SH-SY5Y (cell line): ENCODE measurements around the gene DLG5.

Source experiments
- GATA2 ChIP-seq: IDR thresholded peaks from 2 replicates; pipeline ENCODE4 v1.6.1; 2011; ENCODE audit warnings: mild to moderate bottlenecking, low read depth, low read length
- GATA3 ChIP-seq: IDR thresholded peaks from 2 replicates; pipeline ENCODE4 v1.6.1; 2011; ENCODE audit warnings: low read depth, mild to moderate bottlenecking, low read length, moderate library complexity

Gene DLG5, protein sequence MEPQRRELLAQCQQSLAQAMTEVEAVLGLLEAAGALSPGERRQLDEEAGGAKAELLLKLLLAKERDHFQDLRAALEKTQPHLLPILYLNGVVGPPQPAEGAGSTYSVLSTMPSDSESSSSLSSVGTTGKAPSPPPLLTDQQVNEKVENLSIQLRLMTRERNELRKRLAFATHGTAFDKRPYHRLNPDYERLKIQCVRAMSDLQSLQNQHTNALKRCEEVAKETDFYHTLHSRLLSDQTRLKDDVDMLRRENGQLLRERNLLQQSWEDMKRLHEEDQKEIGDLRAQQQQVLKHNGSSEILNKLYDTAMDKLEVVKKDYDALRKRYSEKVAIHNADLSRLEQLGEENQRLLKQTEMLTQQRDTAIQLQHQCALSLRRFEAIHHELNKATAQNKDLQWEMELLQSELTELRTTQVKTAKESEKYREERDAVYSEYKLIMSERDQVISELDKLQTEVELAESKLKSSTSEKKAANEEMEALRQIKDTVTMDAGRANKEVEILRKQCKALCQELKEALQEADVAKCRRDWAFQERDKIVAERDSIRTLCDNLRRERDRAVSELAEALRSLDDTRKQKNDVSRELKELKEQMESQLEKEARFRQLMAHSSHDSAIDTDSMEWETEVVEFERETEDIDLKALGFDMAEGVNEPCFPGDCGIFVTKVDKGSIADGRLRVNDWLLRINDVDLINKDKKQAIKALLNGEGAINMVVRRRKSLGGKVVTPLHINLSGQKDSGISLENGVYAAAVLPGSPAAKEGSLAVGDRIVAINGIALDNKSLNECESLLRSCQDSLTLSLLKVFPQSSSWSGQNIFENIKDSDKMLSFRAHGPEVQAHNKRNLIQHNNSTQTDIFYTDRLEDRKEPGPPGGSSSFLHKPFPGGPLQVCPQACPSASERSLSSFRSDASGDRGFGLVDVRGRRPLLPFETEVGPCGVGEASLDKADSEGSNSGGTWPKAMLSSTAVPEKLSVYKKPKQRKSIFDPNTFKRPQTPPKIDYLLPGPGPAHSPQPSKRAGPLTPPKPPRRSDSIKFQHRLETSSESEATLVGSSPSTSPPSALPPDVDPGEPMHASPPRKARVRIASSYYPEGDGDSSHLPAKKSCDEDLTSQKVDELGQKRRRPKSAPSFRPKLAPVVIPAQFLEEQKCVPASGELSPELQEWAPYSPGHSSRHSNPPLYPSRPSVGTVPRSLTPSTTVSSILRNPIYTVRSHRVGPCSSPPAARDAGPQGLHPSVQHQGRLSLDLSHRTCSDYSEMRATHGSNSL (N-terminal part only)

DNA sequence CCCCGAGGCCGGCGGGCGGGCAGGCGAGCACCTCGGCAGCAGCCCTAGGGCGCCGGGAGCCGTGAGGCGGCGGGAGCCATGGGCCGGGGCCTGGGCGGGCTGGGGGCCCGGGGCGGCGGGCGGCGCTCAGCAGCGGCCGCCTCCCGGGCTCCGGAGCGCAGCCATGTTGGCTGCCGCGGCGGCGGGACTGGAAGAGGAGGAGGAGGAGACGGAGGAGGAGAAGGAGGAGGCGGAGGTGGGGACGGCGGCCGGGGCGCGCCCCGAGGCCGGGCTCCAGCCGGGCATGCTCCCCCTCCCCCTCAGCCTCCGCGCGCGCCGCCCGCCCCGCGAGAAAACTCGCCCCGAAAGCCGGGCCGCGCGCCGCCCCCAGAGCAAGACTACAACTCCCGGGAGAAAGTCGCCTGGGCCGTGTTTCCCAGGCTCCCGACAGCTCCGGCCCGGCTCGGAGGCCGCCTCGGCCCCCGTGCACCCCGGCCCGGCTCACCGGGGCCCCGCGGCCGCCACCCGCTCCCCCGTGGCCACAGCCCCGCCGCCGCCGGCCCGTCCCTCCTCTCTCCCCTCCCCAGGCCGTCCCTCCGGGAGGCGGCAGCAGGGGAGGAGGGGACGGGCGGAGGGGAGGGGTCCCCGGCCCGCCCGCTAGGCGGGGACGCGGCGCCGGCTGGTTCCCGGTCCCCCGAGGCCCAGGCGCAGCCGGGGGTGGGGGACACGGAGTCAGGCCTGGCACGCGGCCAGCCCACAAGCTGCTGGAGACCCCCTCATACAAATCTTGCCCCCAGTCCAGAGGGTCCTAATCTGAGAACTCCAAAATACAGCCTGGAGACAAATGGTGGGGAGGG is at the start of gene DLG5:
Gene DLG5 (minus strand): TSS at position 190 of the 836 bp plus-strand sequence. CDS start 235 bp downstream, outside the sequence.
- TF ChIP-seq GATA3 (no peak), GATA2 (no peak)

DNA sequence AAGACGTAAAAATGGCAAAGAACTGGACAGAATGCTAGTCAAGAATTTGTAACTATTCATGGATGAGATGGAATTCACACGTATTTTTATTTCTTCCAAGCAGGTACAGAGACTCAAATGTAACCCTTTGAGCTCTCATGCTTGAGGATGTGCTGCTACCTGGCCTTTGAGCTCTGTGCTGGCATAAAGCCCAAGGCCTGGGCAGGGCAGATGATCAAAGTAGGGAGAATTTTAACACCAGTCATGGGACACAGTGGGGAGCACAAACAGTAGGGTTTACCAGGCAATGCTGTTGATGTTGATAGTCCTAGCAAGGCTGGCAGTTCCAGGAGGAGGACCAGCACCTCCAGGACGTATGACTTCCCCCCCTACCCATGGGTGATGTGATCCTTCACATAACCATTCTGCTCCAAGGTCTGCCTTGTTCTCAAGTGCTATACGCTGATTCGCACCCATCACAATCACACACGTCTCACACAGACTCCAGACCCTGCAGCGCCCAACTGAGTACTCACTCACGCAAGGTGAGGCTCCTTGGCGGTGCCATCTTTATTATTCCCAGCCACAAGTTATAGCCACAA is 48.6 kb upstream of the DLG5 start:
- TF ChIP-seq GATA3 (no peak), GATA2 (no peak)

DNA sequence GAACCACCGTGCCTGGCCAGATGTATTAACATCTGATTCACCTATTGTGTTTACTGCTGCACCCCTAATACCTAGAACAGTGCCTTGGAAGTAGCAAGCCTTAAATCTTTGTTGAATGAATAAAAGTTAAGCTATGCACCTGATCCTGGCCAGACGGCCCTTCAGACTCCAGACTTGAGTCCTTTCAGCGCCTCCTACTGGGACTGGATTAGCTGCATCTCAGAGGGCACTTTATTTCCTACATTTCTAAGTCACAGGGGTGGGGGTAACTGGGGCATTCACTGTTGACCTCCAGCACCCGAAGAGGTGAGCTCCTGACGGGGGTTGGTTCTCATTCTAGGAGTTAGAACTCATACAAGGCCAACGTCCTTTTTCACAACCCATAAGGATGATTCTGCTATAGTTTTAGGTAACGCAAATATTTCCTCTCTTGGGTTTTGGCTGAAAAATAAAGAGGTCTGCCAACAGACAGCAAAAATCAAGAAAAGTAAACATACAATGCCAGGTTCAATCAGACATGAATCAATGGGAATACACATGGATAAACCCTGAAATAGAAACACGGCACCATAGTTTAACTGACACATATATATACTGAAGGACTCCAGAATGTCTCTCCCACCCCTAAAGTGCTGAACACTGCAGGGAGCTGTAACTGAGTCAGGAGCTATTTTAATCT is 48.0 kb upstream of the DLG5 start:
- TF ChIP-seq GATA2 (no peak), GATA3 (no peak)

DNA sequence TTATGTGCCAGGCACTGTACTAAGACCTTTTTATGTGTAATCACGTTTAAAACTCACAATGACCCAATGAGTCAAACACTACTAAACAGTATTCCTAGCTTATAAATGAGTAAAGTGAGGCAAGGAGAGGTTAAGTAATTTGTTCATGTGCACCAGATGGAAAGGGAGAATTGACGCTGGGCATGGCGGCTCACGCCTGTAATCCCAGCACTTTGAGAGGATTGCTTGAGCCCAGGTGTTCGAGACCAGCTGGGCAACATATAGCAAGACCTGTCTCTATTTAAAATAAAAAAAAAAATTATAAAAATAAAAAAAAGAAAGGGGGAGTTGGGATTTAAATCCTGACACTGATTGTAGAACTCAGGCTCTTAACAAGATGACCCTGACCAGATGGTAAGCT is 46.7 kb upstream of the DLG5 start:
- TF ChIP-seq GATA2 (no peak), GATA3 (no peak)

DNA sequence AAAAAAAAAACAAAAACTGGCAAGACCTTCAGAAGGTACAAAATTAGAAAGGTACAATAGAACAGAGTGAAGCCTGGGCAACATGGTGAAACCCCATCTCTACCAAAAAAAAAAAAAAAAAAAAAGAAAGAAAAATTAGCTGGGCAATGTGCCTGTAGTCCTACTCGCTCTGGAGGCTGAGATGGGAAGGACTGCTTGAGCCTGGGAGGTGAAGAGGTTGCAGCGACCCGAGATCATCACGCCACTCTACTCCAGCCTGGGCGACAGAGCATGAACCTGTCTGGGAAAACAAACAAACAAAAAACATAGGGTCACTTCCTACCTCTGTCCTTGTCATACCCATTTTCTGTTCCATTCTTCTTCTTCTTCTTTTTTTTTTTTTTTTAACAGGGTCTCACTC is 45.6 kb upstream of the DLG5 start:
- TF ChIP-seq GATA3 (no peak), GATA2 (no peak)

DNA sequence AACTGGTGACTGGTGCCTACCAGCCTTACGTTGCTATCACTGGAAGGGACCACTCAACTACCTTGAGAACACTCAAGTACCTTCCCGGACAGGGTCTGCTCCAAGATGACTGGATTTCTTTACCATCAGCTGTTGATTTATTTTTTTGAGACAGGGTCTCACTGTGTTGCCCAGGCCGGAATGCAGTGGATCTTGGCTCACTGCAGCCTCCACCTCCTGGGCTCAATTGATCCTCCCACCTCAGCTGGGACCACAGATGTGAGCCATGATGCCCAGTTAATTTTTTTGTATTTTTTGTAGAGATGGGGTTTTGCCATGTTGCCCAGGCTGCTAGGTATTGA is 45.2 kb upstream of the DLG5 start:
- no peak for TF ChIP-seq GATA3
- TF ChIP-seq GATA2: no peak

DNA sequence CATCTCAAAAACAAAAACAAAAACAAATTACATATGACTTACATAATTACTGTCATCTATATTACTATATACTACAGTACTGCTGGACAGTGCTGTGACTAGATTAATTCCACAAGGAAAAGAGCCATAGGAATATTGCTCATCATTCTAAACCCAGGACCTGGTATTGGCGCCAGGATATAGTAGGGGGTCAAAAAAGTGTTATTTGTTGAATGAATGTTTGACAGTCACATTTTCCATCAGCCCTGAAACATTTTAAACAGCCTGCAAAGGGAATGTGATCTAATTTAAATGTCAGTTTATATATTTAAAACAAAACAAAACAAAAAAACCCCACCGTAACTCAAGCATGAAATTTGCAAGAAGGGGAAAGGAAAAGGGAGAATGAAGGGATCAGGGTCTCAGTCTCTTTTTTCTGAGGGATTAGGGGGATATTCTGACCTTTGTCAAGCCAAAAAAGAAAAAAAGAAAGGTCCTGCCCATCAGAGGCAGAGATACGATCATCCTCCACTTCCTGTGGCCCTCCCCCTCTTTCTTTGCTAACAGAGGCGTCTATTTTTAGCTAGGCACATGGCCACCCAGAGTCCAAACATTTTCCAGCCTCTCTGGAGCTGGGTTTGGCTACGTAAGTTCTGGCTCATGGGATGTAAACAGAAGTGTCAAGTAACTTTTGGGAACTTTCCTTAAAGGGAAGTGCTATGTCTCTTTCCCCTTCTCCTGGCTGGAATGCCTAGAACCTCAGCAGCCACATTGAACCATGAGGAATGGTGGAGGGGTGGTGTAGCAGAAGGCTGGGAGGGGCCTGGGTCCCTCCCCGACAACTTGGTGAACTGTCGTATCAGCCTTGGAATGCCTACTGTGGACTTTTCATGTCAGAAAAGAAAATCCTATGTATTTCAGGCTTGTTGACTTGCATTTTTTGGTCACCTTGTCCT is 44.6 kb upstream of the DLG5 start:
- TF ChIP-seq GATA3 (peak; percentile 67; the same call in 1 of the 2 replicates), GATA2 (peak; percentile 93)

DNA sequence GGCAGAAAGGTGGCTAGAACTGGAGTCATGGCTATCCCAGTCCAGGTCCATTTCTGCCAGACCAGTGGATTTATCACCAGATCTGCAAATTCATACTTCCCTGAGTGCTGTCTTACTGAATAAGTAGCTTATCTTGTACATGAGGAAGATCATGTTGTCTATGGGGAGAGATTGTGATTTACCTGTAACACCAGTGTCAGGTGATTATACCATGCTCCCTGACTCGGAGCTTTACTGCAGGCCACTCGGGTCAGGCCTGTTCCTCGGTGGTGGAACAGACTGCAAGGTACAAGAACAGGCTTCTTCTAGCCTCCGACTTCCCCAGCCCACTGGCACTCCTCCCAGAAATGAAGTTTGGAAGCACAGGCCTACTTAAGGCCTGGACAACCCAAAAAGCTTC is 42.6 kb upstream of the DLG5 start:
- TF ChIP-seq GATA3: no peak
- TF ChIP-seq GATA2: peak; percentile 45; the same call in 1 of the 2 replicates

DNA sequence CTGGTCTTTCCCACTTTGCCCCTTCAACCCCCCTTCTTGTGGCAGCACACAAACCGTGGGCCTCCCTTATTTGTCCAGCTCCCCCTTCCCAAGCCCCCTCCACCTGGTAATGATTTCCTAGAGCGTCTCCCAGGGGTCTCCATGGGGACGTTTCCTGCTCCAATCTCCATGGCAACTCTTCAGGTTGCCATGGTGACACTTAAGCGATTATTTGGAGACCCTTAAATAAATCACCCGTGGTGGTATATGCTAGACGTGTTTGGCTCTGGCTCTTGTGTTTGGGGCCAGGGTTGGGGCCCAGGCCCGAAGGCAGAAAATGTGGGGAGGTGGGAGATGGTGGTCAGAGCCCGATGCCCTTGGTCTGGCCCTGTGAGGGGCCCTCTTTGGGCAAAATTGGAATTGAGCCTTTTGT is 41.1 kb upstream of the DLG5 start:
- TF ChIP-seq GATA2 (no peak), GATA3 (no peak)

DNA sequence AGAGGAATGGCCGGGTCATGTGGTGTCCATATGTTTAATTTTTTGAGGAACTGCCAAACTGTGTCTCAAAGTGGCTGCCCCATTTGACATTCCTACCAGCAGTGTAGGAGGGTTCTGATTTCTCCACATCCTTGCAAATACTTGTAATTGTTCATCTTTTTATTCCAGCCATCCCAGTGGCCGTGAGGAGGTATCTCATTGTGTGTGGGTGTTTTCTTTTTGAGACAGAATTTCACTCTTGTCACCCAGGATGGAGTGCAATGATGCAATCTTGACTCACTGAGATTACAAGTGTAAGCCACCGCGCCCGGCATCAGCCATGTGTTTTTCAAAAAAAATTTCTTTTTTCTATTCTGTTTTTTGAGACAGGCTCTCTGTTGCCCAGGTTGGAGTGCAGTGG is 38.7 kb upstream of the DLG5 start:
- no peak for TF ChIP-seq GATA2
- TF ChIP-seq GATA3: no peak

DNA sequence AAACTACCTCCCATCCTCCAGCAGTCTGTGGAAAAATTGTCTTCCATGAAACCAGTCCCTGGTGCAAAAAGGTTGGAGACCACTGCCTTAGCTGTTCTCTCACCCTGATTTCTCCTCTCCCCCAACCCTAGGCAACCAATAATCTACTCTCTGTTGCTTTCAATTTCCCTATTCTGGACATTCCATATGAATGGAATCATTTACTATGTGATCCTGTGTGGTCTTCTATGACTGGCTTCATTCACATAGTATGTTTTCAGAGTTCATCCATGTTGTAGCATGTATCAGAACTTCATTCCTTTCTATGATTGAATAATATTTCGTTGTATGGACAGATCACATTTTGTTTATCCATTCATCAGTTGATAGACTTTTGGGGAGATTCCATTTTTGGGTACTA is 38.3 kb upstream of the DLG5 start:
- TF ChIP-seq GATA2 (no peak), GATA3 (no peak)

DNA sequence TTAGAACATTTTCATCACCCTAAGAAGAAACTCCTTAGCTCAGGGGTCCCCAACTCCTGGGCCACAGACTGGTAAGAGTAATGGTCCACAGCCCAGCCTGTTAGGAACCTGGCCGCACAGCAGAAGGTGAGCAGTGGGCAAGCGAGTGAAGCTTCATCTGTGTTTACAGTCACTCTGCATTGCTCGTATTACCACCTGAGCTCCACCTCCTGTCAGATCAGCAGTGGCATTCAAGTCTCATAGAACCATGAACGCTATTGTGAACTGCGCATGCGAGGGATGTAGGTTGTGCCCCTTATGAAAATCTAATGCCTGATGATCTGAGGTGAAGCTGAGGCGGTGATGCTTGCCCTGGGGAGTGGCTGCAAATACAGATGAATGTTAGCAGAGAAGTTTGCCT is 37.3 kb upstream of the DLG5 start:
- TF ChIP-seq GATA3 (no peak), GATA2 (no peak)
